Right ventricle myocardium superior (tissue), 1 donor: ENCODE measurements around the gene ANAPC10. TPM values are rescaled to one million over a fixed set of nuclear protein-coding genes. Genes with fewer than 3 reads are reported as not detected.

Experiments
- ATAC-seq: fragments of 200-7000 bp; cut with Tn5 transposase; one replicate; pipeline ENCODE4 v1.9.1; 2020; ENCODE audit warnings: mild to moderate bottlenecking; ENCODE audit not compliant: poor library complexity
- DNase-seq: peaks from one replicate; pipeline ENCODE4 v3.0.0-alpha.2; 2020
- intact Hi-C: fragments of 100-400 bp; cut with DNase I; formaldehyde crosslinking; loops from one replicate; pipeline ENCODE4 v1.11.2; 2022
- total RNA-seq: library from RNA; stranded (reverse); fragmentation: NEBNext Ultra II Directional; extraction: Animal tissue kit (Norgen Biotek cat#: 25700); gene quantifications from one replicate; pipeline ENCODE4 v1.2.1, GENCODE V29; 2021
- donor health status: DM: no; HTN: yes; CAD: no; lungs with severe emphysema.

Gene ANAPC10
- total RNA-seq, 1 donor from 2014 or later = 12.1 TPM

GRCh38 chr4:145081756-145082155 is 16.2 kb downstream of the ANAPC10 start:
- ATAC-seq = no peak
- intact Hi-C loops = no loop called here
- DNase-seq = no peak

DNA sequence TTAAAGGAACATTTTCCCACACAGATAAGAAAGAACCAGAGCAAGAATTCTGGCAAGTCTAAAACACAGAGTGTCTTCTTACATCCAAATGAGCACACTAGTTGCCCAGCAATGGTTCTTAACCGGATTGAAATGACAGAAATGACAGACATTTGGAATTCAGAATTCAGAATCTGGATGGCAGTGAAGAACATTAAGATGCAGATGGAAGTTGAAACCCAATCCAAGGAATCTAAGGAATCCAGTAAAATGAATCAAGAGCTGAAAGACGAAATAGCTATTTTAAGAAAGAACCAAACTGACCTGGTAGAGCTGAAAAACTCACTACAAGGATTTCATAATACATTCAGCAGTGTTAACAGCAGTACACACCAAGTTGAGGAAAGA is 21.5 kb downstream of the ANAPC10 start:
- no peak for DNase-seq
- no peak for ATAC-seq
- intact Hi-C loops = no loop called here

- intact Hi-C loops = no loop called here
- ATAC-seq (no peak), DNase-seq (no peak)
Measured at GRCh38 chr4:145075742-145076468, 22.1 kb downstream of the ANAPC10 start.

DNA sequence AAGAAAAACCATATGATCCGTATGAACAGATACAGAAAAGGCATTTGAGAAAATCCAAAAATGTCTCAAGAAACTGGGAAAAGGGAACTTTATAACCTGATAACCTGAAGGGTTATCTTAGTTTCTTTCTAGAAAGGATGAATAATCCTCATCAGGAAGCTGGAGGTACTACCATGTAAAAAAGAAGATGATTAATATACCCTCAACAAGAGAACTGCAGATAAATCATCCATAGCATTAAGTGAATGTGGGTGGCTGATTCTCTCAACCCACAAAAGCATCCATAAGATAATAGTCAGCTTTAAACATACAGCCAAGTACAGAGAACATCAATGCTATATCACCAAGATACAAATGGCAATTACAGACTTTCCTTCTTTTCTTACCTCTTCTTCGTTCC is 26.4 kb downstream of the ANAPC10 start:
- ATAC-seq (no peak), DNase-seq (no peak)
- intact Hi-C loops = no loop called here

DNA sequence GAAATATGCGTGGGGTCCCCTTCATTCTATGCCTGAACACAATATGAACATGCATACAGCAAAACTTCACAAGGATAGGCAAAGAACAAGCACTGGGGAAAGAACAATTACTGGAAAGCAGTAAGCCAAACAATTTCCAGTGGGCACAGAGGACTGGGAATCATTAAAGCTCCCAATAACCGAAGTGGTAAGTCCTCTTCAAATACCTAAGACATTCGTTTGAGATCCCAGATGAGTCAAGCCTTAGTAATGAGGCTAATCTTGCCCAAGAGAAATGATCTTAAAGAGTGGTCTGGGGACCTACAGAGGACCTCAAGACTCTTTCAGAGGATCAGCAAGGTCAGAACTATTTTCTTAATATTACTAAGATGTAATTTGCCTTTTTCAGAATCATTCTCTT is 28.6 kb downstream of the ANAPC10 start:
- ATAC-seq (no peak), DNase-seq (no peak)
- intact Hi-C loops = loop anchor here (5.0 kb wide), 1 partner anchor 892 kb away; no protein-coding TSS in a partner anchor

GRCh38 chr4:145066063-145066501 is 31.9 kb downstream of the ANAPC10 start:
- intact Hi-C loops = loop anchor here (5.0 kb wide), 1 partner anchor 889 kb away; no protein-coding TSS in a partner anchor
- DNase-seq = no peak
- ATAC-seq = no peak

GRCh38 chr4:145061318-145061920 is 36.6 kb downstream of the ANAPC10 start:
- peak; percentile 71 for ATAC-seq
- intact Hi-C loops = no loop called here
- DNase-seq = no peak

GRCh38 chr4:145058256-145058655 is 39.7 kb downstream of the ANAPC10 start:
- intact Hi-C loops = no loop called here
- no peak for DNase-seq
- ATAC-seq = no peak

GRCh38 chr4:145056325-145057130 is 41.5 kb downstream of the ANAPC10 start:
- DNase-seq (no peak), ATAC-seq (no peak)
- intact Hi-C loops = no loop called here

- DNase-seq (no peak), ATAC-seq (no peak)
- intact Hi-C loops = no loop called here
Measured at GRCh38 chr4:145055533-145056257, 42.3 kb downstream of the ANAPC10 start.

DNA sequence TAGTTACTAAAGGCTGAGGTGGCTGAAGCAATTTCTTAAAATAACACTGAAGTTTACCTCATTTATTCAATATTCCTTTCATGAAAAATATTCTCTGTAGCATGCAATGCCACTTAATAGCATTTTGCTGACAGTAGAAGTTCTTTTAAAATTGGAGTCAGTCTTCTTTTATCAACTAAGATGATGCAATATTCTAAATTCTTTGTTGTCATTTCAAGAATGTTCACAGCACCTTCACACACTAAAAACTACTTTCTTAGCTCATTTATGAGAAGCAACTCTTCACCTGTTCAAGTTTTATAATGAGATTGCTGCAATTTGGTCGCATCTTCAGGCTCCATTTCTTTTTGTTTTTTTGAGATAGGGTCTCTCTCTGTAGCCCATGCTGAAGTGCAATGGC is 48.8 kb downstream of the ANAPC10 start:
- intact Hi-C loops = no loop called here
- DNase-seq (no peak), ATAC-seq (no peak)

- intact Hi-C loops = no loop called here
- no peak for DNase-seq
- no peak for ATAC-seq
Measured at GRCh38 chr4:145048817-145049216, 49.2 kb downstream of the ANAPC10 start.

DNA sequence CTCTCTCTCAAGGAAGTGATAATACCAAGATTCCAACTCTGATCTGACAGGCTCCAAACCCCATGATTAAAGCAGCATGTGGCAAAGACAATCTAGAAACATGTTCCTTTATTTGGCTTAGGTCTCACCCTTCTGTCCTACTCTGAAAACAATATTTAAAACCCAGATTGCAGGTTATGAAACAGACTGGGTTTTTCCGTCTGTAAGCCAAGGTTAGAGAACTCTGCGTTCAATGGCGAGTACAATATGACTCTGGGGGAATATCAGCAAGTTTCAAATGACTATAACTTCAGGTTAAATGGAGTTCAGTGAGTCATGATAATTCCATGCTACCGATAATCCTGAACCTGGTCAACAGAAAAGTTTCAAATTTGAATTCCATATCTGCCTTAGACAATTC is 50.8 kb downstream of the ANAPC10 start:
- DNase-seq (no peak), ATAC-seq (no peak)
- intact Hi-C loops = no loop called here

DNA sequence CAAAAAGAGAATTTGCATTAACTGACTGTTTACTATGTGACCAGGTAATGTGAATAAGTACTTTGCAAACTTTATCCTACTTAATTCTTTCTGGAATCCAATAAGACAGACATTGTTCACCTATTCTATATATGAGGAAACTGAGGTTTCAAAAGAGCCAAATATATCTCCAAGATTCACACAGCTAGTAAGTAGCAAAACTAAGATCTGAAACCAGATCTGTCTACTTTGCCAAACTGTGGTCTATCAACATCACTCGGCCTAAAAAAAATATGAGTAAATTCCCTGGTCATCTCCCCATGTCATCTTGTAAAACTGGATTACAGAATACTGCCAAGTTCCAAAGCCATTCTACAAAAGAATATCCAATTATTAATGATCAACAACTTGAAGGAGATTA is 52.8 kb downstream of the ANAPC10 start:
- ATAC-seq (no peak), DNase-seq (no peak)
- intact Hi-C loops = no loop called here

- ATAC-seq = no peak
- intact Hi-C loops = no loop called here
- no peak for DNase-seq
Measured at GRCh38 chr4:145044341-145044740, 53.7 kb downstream of the ANAPC10 start.

GRCh38 chr4:145043306-145043705 is 54.7 kb downstream of the ANAPC10 start:
- ATAC-seq = no peak
- intact Hi-C loops = no loop called here
- no peak for DNase-seq

DNA sequence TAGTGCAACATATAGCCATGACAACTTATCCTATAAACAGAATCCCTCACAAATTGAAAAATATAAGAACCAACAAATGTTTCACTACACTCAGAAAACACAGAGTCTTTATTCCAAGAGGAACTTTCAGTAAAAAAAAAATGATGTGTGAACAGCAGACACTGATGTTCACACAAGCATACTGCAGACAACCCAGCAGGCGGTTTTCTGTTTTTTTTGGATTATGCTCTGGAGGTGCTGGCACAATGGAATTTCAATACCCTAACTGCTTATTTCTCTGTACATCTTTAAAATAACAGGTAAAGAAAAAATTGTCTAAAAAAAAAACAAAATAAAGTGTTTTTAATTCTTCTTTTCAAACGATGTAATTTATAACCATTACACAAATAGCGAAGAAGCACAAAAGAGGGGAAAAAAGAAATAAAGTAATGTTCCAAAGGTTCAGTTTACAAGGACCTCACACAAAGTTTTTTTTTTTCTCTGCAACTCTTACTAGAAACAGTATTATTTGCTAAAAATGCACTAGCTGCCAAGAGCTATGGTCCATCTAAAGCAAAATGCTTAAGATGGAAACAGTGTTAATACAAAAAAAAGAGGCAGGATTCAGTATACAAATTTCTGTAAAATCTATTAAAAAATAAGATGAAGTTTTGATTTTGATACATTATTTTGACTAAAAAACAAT is 55.3 kb downstream of the ANAPC10 start:
- ATAC-seq = no peak
- intact Hi-C loops = no loop called here
- no peak for DNase-seq

DNA sequence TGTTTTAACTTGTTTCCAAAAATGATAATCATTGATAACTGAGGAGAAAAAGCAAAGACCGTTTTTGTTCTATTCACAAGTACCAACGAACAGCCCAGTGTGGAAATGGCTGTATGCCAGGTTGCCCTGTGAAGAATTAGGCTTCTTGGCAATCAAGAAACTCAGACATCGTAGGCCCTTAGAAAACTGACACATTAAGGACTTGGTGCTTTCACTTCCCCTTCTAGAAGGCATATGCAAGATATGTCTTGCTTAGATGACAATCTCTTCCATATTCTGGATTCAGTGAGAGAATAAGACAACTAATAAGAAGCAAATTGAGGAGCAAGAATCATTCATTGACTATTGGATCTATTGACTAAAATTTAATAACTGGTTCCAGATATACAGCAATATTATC is 56.6 kb downstream of the ANAPC10 start:
- intact Hi-C loops = no loop called here
- DNase-seq (no peak), ATAC-seq (no peak)
